Panc1 (cell line): ENCODE results near the gene USP12. TPM values are rescaled to one million over a fixed set of nuclear protein-coding genes. Genes with fewer than 3 reads are reported as not detected.

ENCODE experiments used
- ATAC-seq: fragments of 200-7000 bp; cut with Tn5 transposase; 2 replicates; pipeline ENCODE4 v1.9.1; 2020; ENCODE audit warnings: mild to moderate bottlenecking, moderate library complexity
- BruUV-seq: library from RNA; stranded (reverse); fragments of 400-500 nt; replicated peaks from 2 replicates; lab custom pipeline; 2021; lab: Mats Ljungman, UMichigan
- CTCF ChIA-PET: fragments of 300-600 bp; sonication (Branson Sonifier 250); formaldehyde crosslinking; loops from one replicate; lab custom pipeline; 2022; ENCODE audit warnings: antibody characterized with exemption; lab: Charles Lee
- POLR2A ChIA-PET: fragments of 300-600 bp; sonication (Branson Sonifier 250); formaldehyde crosslinking; loops from one replicate; lab custom pipeline; 2022; ENCODE audit warnings: antibody characterized with exemption; lab: Charles Lee
- DNase-seq: peaks from one replicate; pipeline ENCODE4 v3.0.0-alpha.2; 2010; ENCODE audit warnings: low read depth, low spot score
- H3K27ac ChIP-seq: 2 replicates; pipeline ENCODE4 v1.5.1; 2011; ENCODE audit warnings: mild to moderate bottlenecking, low read length, inconsistent platforms
- H3K27me3 ChIP-seq: fragments of 200-500 bp; sonication (Bioruptor generic); 2 replicates; pipeline ENCODE4 v1.6.0; 2014; ENCODE audit warnings: low read length, inconsistent platforms; ENCODE audit not compliant: control insufficient read depth, insufficient read depth
- H3K36me3 ChIP-seq: fragments of 200-500 bp; sonication (Bioruptor generic); 2 replicates; pipeline ENCODE4 v1.5.1; 2014; ENCODE audit warnings: inconsistent platforms, mild to moderate bottlenecking, low read length, moderate library complexity; ENCODE audit not compliant: control insufficient read depth, insufficient read depth
- H3K4me1 ChIP-seq: 2 replicates; pipeline ENCODE4 v1.5.1; 2011; ENCODE audit warnings: inconsistent platforms, mild to moderate bottlenecking, low read length, moderate library complexity; ENCODE audit not compliant: control insufficient read depth, insufficient read depth
- H3K4me3 ChIP-seq, 2 experiments: 2 replicates each; pipeline ENCODE4 v1.5.1; 2011 to 2012; ENCODE audit warnings: low read depth in 2 of 2, low read length in 2 of 2, mild to moderate bottlenecking in 2 of 2, inconsistent platforms in 1 of 2, moderate library complexity in 1 of 2
- H3K9me3 ChIP-seq: fragments of 200-500 bp; sonication (Bioruptor generic); 2 replicates; pipeline ENCODE4 v1.5.1; 2014; ENCODE audit warnings: low read depth, mild to moderate bottlenecking, inconsistent platforms, low read length, moderate library complexity; ENCODE audit not compliant: control insufficient read depth, insufficient read depth
- POLR2AphosphoS5 ChIP-seq: IDR thresholded peaks from 2 replicates; pipeline ENCODE4 v1.6.1; 2012; ENCODE audit warnings: mild to moderate bottlenecking, low read depth, low read length, moderate library complexity
- SIN3A ChIP-seq: IDR thresholded peaks from 2 replicates; pipeline ENCODE4 v1.6.1; 2012; ENCODE audit warnings: low read depth, mild to moderate bottlenecking, low read length, moderate library complexity, borderline replicate concordance; ENCODE audit not compliant: insufficient read depth
- TCF7L2 ChIP-seq: IDR thresholded peaks from 2 replicates; pipeline ENCODE4 v1.6.1; 2011; ENCODE audit warnings: mild to moderate bottlenecking, low read depth, low read length, inconsistent platforms
- in situ Hi-C: cut with HindIII; loops from 2 replicates; pipeline ENCODE4 v1.10.0; 2016; ENCODE audit warnings: low sequenced_read_pairs, low pct_unique_long_range_greater_than_20kb
- intact Hi-C: fragments of 100-400 bp; cut with micrococcal nuclease; formaldehyde crosslinking; loops from one replicate; pipeline ENCODE4 v1.10.0; 2022; ENCODE audit not compliant: unreplicated experiment
- total RNA-seq: library from RNA; stranded (reverse); gene quantifications from one replicate; pipeline ENCODE4 v1.2.1, GENCODE V29; 2021; ENCODE audit not compliant: unreplicated experiment
- TF ChIP-seq, protein P1 (sequence below), 2 experiments: IDR thresholded peaks; 2 replicates each; pipeline ENCODE4 v1.6.1; 2011 to 2012; ENCODE audit warnings: low read depth in 2 of 2, control low read depth in 1 of 2, low read length in 1 of 2, mild to moderate bottlenecking in 1 of 2, moderate library complexity in 1 of 2; ENCODE audit not compliant: insufficient read depth in 1 of 2
- TF ChIP-seq, protein P2 (sequence below): fragments of 450-650 bp; IDR thresholded peaks from 2 replicates; pipeline ENCODE4 v1.5.1; 2017; ENCODE audit warnings: mild to moderate bottlenecking

USP12 gene
- total RNA-seq, 1 experiment from 2014 or later, result 82.0 TPM

DNA sequence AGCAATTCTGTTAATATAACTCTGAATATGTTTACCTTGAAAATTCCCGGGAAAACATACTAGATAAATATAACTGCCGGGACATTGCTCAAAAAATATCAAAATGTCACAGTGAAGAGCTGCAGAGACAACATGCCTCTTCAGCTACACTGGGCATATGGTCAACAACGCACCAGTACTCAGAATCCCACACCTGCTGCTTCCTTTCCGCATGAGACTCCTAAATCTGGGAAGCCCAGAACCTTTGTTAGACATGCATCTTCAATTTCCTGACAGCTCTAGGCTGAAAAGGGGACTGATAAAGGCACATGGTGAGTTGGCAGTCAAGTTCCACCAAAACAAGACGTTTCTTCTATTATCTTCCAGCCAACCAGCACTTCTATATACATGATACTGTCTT lies 53.7 kb downstream of the USP12 start:
- H3K27me3 ChIP-seq, result no peaks in the 10 kb centered on the region
- no peak for ATAC-seq
- BruUV-seq, result no TSS peak
- POLR2A ChIA-PET, result no interaction called here
- no peak for TF ChIP-seq POLR2AphosphoS5
- TF ChIP-seq, protein P1, sequence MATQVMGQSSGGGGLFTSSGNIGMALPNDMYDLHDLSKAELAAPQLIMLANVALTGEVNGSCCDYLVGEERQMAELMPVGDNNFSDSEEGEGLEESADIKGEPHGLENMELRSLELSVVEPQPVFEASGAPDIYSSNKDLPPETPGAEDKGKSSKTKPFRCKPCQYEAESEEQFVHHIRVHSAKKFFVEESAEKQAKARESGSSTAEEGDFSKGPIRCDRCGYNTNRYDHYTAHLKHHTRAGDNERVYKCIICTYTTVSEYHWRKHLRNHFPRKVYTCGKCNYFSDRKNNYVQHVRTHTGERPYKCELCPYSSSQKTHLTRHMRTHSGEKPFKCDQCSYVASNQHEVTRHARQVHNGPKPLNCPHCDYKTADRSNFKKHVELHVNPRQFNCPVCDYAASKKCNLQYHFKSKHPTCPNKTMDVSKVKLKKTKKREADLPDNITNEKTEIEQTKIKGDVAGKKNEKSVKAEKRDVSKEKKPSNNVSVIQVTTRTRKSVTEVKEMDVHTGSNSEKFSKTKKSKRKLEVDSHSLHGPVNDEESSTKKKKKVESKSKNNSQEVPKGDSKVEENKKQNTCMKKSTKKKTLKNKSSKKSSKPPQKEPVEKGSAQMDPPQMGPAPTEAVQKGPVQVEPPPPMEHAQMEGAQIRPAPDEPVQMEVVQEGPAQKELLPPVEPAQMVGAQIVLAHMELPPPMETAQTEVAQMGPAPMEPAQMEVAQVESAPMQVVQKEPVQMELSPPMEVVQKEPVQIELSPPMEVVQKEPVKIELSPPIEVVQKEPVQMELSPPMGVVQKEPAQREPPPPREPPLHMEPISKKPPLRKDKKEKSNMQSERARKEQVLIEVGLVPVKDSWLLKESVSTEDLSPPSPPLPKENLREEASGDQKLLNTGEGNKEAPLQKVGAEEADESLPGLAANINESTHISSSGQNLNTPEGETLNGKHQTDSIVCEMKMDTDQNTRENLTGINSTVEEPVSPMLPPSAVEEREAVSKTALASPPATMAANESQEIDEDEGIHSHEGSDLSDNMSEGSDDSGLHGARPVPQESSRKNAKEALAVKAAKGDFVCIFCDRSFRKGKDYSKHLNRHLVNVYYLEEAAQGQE (IDR thresholded peaks at IDR 0.05; ENCODE audit: insufficient read depth in 1 of 2, low read depth in 2 of 2, low read length in 1 of 2), result no peak
- TF ChIP-seq TCF7L2, result no peak
- TF ChIP-seq, protein P2, sequence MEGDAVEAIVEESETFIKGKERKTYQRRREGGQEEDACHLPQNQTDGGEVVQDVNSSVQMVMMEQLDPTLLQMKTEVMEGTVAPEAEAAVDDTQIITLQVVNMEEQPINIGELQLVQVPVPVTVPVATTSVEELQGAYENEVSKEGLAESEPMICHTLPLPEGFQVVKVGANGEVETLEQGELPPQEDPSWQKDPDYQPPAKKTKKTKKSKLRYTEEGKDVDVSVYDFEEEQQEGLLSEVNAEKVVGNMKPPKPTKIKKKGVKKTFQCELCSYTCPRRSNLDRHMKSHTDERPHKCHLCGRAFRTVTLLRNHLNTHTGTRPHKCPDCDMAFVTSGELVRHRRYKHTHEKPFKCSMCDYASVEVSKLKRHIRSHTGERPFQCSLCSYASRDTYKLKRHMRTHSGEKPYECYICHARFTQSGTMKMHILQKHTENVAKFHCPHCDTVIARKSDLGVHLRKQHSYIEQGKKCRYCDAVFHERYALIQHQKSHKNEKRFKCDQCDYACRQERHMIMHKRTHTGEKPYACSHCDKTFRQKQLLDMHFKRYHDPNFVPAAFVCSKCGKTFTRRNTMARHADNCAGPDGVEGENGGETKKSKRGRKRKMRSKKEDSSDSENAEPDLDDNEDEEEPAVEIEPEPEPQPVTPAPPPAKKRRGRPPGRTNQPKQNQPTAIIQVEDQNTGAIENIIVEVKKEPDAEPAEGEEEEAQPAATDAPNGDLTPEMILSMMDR, result no peak
- no peak for TF ChIP-seq SIN3A
- no peak overlapping the region for H3K4me3 ChIP-seq
- intact Hi-C loops, result no loop called here
- in situ Hi-C loops, result no loop called here
- CTCF ChIA-PET, result no interaction called here
- H3K36me3 ChIP-seq, result peaks cover 8% of the 10 kb centered on the region; the same call in 1 of the 2 replicates
- no peak for DNase-seq
- H3K9me3 ChIP-seq, result no peaks in the 10 kb centered on the region
- no peak overlapping the region; the same call in 1 of the 2 replicates for H3K27ac ChIP-seq
- H3K4me1 ChIP-seq, result peaks cover 26% of the 10 kb centered on the region; the same call in 1 of the 2 replicates

DNA sequence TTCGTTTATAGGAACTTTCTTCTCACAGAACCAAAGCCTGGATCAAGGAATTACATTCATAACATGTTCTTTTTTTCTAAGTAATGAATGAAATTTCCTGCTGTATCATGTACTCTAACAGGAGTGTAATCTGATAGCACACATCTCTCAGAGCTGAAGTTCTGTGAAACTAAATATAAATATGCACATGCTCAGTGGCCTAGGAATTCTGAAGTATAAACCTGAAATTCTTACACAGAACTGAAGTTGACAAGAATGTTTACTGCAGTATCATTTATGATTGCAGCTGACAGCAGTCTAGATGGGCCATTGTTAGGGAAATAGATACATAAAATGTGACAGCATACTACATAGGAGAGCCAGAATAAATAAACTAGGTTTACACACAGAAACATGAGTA lies 54.5 kb downstream of the USP12 start:
- H3K36me3 ChIP-seq, result peaks cover 8% of the 10 kb centered on the region
- POLR2A ChIA-PET, result no interaction called here
- in situ Hi-C loops, result no loop called here
- ATAC-seq, result no peak
- CTCF ChIA-PET, result no interaction called here
- no peak overlapping the region for H3K27ac ChIP-seq
- intact Hi-C loops, result no loop called here
- BruUV-seq, result no TSS peak
- H3K4me1 ChIP-seq, result peaks cover 29% of the 10 kb centered on the region
- no peak for DNase-seq
- no peaks in the 10 kb centered on the region for H3K9me3 ChIP-seq
- H3K27me3 ChIP-seq, result no peaks in the 10 kb centered on the region
- no peak overlapping the region for H3K4me3 ChIP-seq
- TF ChIP-seq POLR2AphosphoS5 (no peak), TCF7L2 (no peak), SIN3A (no peak)
- TF ChIP-seq, protein P2, result no peak
- TF ChIP-seq, protein P1 (IDR thresholded peaks at IDR 0.05; ENCODE audit: insufficient read depth in 1 of 2, low read depth in 2 of 2, low read length in 1 of 2), result no peak
